Measurements from ENCODE around the gene TAS2R10.

The TAS2R10 gene

DNA sequence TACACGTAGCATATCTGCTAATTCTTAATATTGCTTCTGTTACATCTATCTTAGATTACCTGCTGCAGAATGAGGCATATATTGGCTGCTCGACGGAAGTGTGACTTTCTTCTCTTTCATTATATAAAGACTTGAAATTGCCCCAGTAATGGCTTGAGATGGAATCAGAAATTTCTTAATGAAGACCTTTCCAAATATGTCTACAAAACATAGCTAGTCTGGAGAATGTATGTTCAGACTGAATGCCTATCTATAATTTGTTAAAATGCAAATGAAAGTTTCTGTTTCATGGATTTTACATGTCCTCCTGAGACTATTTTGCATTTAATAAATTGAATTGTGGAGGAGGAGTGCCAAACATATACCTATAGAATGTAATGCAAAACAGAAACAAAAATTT lies at the start of gene TAS2R10:
TSS of gene TAS2R10 (minus strand) at position 101 of the 400 bp plus-strand sequence. CDS start at position 12, 89 bp downstream.
- no peak within 1 kb of the TSS for H3K4me3 Mint-ChIP-seq
- no peaks in the 10 kb centered on the region for H3K36me3 Mint-ChIP-seq (ENCODE audit: low read depth)
- intact Hi-C loops (cut with micrococcal nuclease), result no loop called here
- H3K4me1 Mint-ChIP-seq (ENCODE audit: low read depth), result no peaks in the 10 kb centered on the region
- no peaks in the 10 kb centered on the region for H3K27me3 Mint-ChIP-seq
- H3K9me3 Mint-ChIP-seq, result no peaks in the 10 kb centered on the region
- H3K27ac Mint-ChIP-seq, result no peak within 1 kb of the TSS

DNA sequence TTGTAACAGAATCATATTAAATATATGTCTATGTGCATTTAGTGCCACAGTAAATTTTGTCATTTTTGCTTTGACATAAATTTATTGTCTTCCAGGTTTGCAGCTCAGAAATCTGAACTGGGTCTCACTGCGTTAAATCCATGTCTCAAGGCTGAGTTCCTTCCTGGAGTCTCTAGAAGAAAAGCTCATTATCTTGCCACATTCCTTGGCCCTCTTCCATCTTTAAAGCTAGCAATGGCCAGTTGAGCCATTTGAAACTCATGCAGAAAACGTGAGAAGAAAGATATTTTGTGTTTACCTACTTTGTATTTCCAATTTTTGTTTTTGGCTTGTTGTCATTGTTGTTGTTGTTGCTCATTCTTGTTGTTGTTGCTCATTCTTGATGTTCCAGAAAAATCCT lies 47.2 kb upstream of the TAS2R10 start:
- H3K27ac Mint-ChIP-seq, result no peak overlapping the region
- no peaks in the 10 kb centered on the region for H3K4me1 Mint-ChIP-seq (ENCODE audit: low read depth)
- H3K4me3 Mint-ChIP-seq, result no peak overlapping the region
- peaks cover 21% of the 10 kb centered on the region for H3K36me3 Mint-ChIP-seq (ENCODE audit: low read depth)
- H3K27me3 Mint-ChIP-seq, result no peaks in the 10 kb centered on the region
- intact Hi-C loops (cut with micrococcal nuclease), result no loop called here
- peaks cover 21% of the 10 kb centered on the region for H3K9me3 Mint-ChIP-seq

- H3K9me3 Mint-ChIP-seq, result peaks cover 15% of the 10 kb centered on the region
- H3K27me3 Mint-ChIP-seq, result no peaks in the 10 kb centered on the region
- intact Hi-C loops (cut with micrococcal nuclease), result no loop called here
- H3K36me3 Mint-ChIP-seq (ENCODE audit: low read depth), result no peaks in the 10 kb centered on the region
- no peak overlapping the region for H3K4me3 Mint-ChIP-seq
- no peaks in the 10 kb centered on the region for H3K4me1 Mint-ChIP-seq (ENCODE audit: low read depth)
- H3K27ac Mint-ChIP-seq, result no peak overlapping the region
Observed at GRCh38 chr12:10867381-10867780, 41.2 kb upstream of the TAS2R10 start.

DNA sequence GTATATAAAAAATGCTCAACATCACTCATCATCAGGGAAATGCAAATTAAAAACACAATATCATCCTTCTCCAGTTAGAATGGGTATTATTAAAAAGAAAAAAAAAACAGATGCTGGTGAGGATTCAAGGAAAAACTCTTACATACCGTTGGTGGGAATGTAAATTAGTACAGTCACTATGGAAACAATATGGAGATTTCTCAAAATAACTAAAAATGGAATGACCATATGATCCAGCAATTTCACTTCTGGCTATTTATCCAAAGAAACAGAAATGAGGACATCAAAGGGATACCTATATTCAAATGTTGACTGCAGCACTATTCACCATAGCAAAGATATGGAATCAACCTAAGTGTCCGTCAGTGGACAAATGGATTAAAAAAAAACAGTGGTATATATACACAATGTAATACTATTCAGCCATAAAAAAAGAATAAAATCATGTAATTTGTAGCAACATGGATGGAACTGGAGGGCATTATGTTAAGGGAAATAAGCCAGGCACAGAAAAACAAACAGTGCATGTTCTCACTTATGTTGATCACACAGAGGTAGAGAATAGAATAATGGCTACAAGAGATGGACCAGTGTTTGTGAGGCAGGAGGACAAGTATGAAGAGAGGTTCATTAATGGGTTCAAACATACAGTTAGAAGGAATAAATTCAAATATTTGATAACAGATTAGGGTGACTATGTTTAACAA lies 37.5 kb upstream of the TAS2R10 start:
- intact Hi-C loops (cut with micrococcal nuclease), result no loop called here
- Mint-ChIP-seq H3K9me3 (peaks cover 37% of the 10 kb centered on the region), H3K4me3 (no peak overlapping the region), H3K4me1 (ENCODE audit: low read depth) (no peaks in the 10 kb centered on the region), H3K27ac (no peak overlapping the region), H3K36me3 (ENCODE audit: low read depth) (peaks cover 9% of the 10 kb centered on the region), H3K27me3 (no peaks in the 10 kb centered on the region)

DNA sequence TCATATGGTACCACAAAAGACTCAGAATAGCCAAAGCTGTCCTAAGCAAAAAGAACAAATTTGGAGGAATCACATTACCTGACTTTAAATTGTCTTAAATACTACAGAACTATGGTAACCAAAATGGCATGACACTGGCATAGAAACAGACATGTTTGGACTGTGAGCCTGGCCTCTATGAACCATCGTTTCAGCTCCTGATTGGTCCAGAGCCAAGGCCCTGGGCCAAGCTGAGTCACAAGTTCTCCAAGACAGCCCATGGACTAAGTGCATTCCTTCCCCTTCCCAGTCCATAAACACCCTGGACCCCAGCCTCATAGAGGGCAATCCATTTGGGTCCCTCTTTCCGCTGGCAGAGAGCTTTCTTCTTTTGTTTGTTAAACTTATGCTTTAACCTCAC lies 35.2 kb upstream of the TAS2R10 start:
- Mint-ChIP-seq H3K9me3 (peaks cover 60% of the 10 kb centered on the region), H3K4me3 (no peak overlapping the region), H3K27ac (no peak overlapping the region), H3K4me1 (ENCODE audit: low read depth) (no peaks in the 10 kb centered on the region), H3K27me3 (no peaks in the 10 kb centered on the region), H3K36me3 (ENCODE audit: low read depth) (peaks cover 32% of the 10 kb centered on the region)
- intact Hi-C loops (cut with micrococcal nuclease), result no loop called here

DNA sequence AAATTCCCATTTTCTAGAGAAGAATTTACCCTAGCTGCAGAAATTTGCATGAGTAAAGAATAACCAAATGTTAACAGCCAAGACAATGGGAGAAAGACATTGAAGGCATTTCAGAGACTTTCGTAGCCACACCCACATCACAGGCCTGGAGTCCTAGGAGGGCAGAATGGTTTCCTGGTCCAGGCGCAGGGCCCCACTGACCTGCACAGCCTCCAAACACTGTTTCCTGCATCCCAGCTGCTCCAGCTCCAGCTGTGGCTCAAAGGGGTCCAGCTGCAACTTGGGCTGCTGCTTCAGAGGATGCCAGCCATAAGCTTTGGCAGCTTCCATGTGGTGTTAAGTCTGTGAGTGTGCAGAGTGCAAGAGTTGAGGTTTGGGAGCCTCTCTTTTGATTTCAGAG lies 29.6 kb upstream of the TAS2R10 start:
- intact Hi-C loops (cut with micrococcal nuclease), result no loop called here
- Mint-ChIP-seq H3K4me1 (ENCODE audit: low read depth) (no peaks in the 10 kb centered on the region), H3K27me3 (no peaks in the 10 kb centered on the region), H3K4me3 (no peak overlapping the region), H3K36me3 (ENCODE audit: low read depth) (peaks cover 50% of the 10 kb centered on the region), H3K9me3 (peaks cover 35% of the 10 kb centered on the region), H3K27ac (no peak overlapping the region)

DNA sequence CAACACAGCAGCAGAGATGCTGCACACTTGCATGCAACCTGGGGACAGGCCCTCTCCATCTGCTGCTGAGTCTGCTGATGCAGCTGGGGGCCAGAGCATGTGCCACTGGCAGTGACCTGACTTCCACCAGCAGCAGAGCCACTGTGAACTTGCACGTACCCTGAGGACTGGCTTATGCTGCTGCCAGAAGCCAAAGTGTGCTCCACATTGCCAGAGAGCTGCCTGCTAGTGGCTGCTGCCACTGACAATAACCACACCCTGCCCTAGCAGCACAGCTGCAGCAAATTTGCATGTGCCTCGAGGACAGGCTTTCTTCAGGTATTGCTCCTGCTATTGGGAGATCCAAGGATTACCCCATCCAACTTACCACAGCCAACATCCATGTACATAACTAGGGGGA lies 27.6 kb upstream of the TAS2R10 start:
- Mint-ChIP-seq H3K36me3 (ENCODE audit: low read depth) (peaks cover 43% of the 10 kb centered on the region), H3K4me1 (ENCODE audit: low read depth) (no peaks in the 10 kb centered on the region), H3K27ac (no peak overlapping the region), H3K9me3 (peaks cover 28% of the 10 kb centered on the region), H3K27me3 (no peaks in the 10 kb centered on the region), H3K4me3 (no peak overlapping the region)
- intact Hi-C loops (cut with micrococcal nuclease), result no loop called here

DNA sequence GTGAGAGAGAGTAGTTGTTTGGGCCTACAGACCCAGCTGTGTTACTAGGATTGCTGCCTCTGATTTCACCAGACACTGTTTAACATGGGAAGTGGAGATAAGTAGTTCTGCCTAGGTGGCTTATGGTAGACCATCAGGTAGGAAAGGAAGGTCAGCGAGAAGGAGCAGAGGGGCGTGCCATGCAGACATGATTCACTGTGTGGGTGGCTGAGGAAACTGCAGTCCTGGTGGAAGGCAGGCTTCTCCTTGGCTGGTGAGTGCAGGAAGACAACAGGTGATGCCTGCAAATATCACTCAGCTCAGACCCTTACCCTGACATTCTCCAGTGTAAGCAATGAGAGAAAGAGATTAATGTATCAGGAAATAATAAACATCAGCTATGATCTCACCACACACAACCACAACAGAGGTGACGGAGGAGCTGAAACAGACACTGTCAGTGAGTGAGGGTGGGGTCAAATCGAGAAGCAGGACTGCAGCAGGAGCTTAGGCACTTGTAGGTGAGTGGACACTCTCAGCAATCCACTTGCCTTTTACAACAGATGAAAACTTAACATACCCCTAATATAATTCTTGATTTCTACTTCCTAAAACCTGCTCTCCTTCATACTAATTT lies 25.2 kb upstream of the TAS2R10 start:
- H3K4me1 Mint-ChIP-seq (ENCODE audit: low read depth), result no peaks in the 10 kb centered on the region
- intact Hi-C loops (cut with micrococcal nuclease), result no loop called here
- no peaks in the 10 kb centered on the region for H3K27me3 Mint-ChIP-seq
- H3K4me3 Mint-ChIP-seq, result no peak overlapping the region
- H3K36me3 Mint-ChIP-seq (ENCODE audit: low read depth), result peaks cover 32% of the 10 kb centered on the region
- peaks cover 3% of the 10 kb centered on the region for H3K9me3 Mint-ChIP-seq
- H3K27ac Mint-ChIP-seq, result no peak overlapping the region

DNA sequence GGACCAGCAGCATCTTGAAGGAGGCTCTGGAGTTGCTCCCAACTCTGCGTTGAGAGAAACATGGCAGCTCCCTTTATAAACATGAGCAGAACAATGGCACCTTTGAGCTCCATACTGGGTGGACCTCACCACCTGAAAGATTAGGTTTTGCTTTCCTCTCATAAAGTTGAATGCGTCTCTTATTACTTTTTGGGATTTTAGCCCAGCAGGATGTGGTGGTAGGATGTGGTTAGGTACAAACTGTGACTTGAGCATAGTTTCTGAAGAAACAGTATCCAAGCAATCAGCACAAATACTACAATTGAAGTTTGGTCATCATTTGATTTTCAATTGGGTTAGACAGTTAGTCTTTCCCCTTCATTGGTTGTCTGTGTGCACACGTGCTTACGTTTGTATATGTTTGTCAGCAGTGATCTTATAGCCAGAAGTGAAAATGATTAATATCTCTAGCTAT lies 23.3 kb upstream of the TAS2R10 start, which contains the start of gene PRR4:
TSS of gene PRR4 (minus strand) at position 51 of the 454 bp plus-strand sequence. CDS start at position 13, 38 bp downstream.
- intact Hi-C loops (cut with micrococcal nuclease), result no loop called here
- no peak within 1 kb of the TSS for H3K27ac Mint-ChIP-seq
- H3K9me3 Mint-ChIP-seq, result no peaks in the 10 kb centered on the region
- peaks cover 25% of the 10 kb centered on the region for H3K36me3 Mint-ChIP-seq (ENCODE audit: low read depth)
- H3K4me3 Mint-ChIP-seq, result no peak within 1 kb of the TSS
- H3K27me3 Mint-ChIP-seq, result no peaks in the 10 kb centered on the region
- H3K4me1 Mint-ChIP-seq (ENCODE audit: low read depth), result no peaks in the 10 kb centered on the region

GRCh38 chr12:10847744-10848143 lies 21.6 kb upstream of the TAS2R10 start:
- intact Hi-C loops (cut with micrococcal nuclease), result no loop called here

DNA sequence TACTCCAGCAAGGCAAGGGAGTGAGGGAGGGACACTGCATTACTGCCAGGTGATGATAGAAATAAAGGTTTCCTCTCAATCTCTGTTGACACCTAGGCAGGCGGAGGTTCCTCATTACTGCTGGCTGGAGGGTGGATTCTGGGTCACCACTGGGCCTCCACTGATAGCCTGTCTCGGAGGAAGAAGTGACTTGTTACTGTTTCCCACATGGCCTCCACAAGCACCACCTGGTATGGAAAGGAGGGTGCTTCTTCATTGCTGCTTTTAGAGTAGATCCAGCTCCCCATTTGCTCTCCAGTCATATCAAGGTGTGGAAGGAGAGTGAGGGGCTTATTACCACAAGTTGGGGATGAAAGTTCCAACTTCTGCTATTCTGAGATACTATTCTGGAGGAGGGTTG lies 16.7 kb upstream of the TAS2R10 start:
- intact Hi-C loops (cut with micrococcal nuclease), result no loop called here
- no peaks in the 10 kb centered on the region for H3K4me1 Mint-ChIP-seq (ENCODE audit: low read depth)
- no peaks in the 10 kb centered on the region for H3K27me3 Mint-ChIP-seq
- H3K9me3 Mint-ChIP-seq, result no peaks in the 10 kb centered on the region
- peaks cover 17% of the 10 kb centered on the region for H3K36me3 Mint-ChIP-seq (ENCODE audit: low read depth)
- no peak overlapping the region for H3K27ac Mint-ChIP-seq
- no peak overlapping the region for H3K4me3 Mint-ChIP-seq

More at GRCh38 chr12:10847744-10848143, 21.6 kb upstream of the TAS2R10 start:
- Mint-ChIP-seq H3K27me3 (no peaks in the 10 kb centered on the region), H3K27ac (no peak overlapping the region), H3K36me3 (ENCODE audit: low read depth) (peaks cover 25% of the 10 kb centered on the region), H3K4me3 (no peak overlapping the region), H3K9me3 (no peaks in the 10 kb centered on the region), H3K4me1 (ENCODE audit: low read depth) (no peaks in the 10 kb centered on the region)

GRCh38 chr12:10838461-10838860 lies 12.3 kb upstream of the TAS2R10 start:
- Mint-ChIP-seq H3K4me1 (ENCODE audit: low read depth) (no peaks in the 10 kb centered on the region), H3K36me3 (ENCODE audit: low read depth) (no peaks in the 10 kb centered on the region), H3K27ac (no peak overlapping the region), H3K9me3 (peaks cover 8% of the 10 kb centered on the region), H3K27me3 (no peaks in the 10 kb centered on the region), H3K4me3 (no peak overlapping the region)
- intact Hi-C loops (cut with micrococcal nuclease), result no loop called here

- H3K27me3 Mint-ChIP-seq, result no peaks in the 10 kb centered on the region
- intact Hi-C loops (cut with micrococcal nuclease), result no loop called here
- no peaks in the 10 kb centered on the region for H3K36me3 Mint-ChIP-seq (ENCODE audit: low read depth)
- H3K27ac Mint-ChIP-seq, result no peak overlapping the region
- no peaks in the 10 kb centered on the region for H3K4me1 Mint-ChIP-seq (ENCODE audit: low read depth)
- H3K9me3 Mint-ChIP-seq, result no peaks in the 10 kb centered on the region
- H3K4me3 Mint-ChIP-seq, result no peak overlapping the region
Observed at GRCh38 chr12:10829994-10830393, 3.8 kb upstream of the TAS2R10 start.

DNA sequence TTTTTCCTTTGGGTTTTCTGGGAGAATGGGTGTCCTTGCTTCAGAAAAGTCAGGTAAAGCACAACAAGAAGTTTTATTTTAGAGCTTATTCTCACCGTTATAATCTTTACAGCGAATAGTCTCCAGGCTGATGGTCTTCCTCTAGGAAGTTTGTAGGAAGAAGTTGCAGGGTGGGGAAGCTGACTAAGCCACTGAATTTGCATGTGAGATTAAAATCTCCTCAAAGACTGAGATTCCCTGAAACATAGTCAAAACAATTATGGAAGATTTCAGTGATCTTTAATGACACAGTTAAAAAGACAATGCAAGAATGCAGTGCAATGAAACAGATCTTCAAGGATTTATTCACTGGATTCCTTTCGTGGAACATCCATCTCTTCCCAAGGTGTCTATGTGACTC lies 1.2 kb downstream of the TAS2R10 start:
- no peaks in the 10 kb centered on the region for H3K4me1 Mint-ChIP-seq (ENCODE audit: low read depth)
- no peaks in the 10 kb centered on the region for H3K9me3 Mint-ChIP-seq
- intact Hi-C loops (cut with micrococcal nuclease), result no loop called here
- H3K27ac Mint-ChIP-seq, result no peak overlapping the region
- no peaks in the 10 kb centered on the region for H3K27me3 Mint-ChIP-seq
- H3K4me3 Mint-ChIP-seq, result no peak overlapping the region
- no peaks in the 10 kb centered on the region for H3K36me3 Mint-ChIP-seq (ENCODE audit: low read depth)
